Measurements from ENCODE around the gene MOB3A.

The MOB3A gene

DNA sequence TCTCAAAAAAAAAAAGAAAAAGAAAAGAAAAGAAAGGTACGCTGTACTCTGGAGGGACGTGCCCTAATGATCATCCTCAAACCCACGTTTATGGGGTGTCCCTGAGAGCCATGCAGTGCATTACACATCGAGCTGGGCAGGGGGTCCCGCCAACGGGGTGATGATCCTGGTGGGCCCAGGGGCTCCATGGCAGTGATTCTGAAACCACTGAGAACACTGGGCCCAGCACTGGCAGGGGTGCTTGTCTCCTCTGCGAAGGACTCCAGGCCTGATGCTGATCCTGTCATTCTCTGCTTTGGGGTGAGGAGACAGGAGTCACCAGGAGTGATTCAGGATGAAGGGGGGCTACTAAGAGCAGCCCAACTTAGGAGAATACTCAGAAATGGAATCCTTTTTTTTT, 18.7 kb downstream of the MOB3A start:
- in situ Hi-C loops (cut with MboI; ENCODE audit: low pct_unique_long_range_greater_than_20kb, low sequenced_read_pairs, unreplicated experiment) = no loop called here

GRCh38 chr19:2076526-2076944, 19.6 kb downstream of the MOB3A start:
- TF ChIP-seq, protein P1, sequence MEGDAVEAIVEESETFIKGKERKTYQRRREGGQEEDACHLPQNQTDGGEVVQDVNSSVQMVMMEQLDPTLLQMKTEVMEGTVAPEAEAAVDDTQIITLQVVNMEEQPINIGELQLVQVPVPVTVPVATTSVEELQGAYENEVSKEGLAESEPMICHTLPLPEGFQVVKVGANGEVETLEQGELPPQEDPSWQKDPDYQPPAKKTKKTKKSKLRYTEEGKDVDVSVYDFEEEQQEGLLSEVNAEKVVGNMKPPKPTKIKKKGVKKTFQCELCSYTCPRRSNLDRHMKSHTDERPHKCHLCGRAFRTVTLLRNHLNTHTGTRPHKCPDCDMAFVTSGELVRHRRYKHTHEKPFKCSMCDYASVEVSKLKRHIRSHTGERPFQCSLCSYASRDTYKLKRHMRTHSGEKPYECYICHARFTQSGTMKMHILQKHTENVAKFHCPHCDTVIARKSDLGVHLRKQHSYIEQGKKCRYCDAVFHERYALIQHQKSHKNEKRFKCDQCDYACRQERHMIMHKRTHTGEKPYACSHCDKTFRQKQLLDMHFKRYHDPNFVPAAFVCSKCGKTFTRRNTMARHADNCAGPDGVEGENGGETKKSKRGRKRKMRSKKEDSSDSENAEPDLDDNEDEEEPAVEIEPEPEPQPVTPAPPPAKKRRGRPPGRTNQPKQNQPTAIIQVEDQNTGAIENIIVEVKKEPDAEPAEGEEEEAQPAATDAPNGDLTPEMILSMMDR (IDR thresholded peaks at IDR 0.05; ENCODE audit: extremely low read depth, insufficient read depth, missing control alignments) = no peak
- in situ Hi-C loops (cut with MboI; ENCODE audit: low pct_unique_long_range_greater_than_20kb, low sequenced_read_pairs, unreplicated experiment) = no loop called here
- no peak for DNase-seq (ENCODE audit: low spot score)

More for the DNA sequence above, 18.7 kb downstream of the MOB3A start:
- no peak for DNase-seq (ENCODE audit: low spot score)
- TF ChIP-seq, protein P1 (IDR thresholded peaks at IDR 0.05; ENCODE audit: extremely low read depth, insufficient read depth, missing control alignments) = no peak

- in situ Hi-C loops (cut with MboI; ENCODE audit: low pct_unique_long_range_greater_than_20kb, low sequenced_read_pairs, unreplicated experiment) = no loop called here
- no peak for DNase-seq (ENCODE audit: low spot score)
- TF ChIP-seq, protein P1 (IDR thresholded peaks at IDR 0.05; ENCODE audit: extremely low read depth, insufficient read depth, missing control alignments) = no peak
These were observed 23.2 kb downstream of the MOB3A start for GRCh38 chr19:2072757-2073551.

GRCh38 chr19:2070986-2071673, 25.0 kb downstream of the MOB3A start:
- no peak for DNase-seq (ENCODE audit: low spot score)
- in situ Hi-C loops (cut with MboI; ENCODE audit: low pct_unique_long_range_greater_than_20kb, low sequenced_read_pairs, unreplicated experiment) = no loop called here
- TF ChIP-seq, protein P1 (IDR thresholded peaks at IDR 0.05; ENCODE audit: extremely low read depth, insufficient read depth, missing control alignments) = no peak

DNA sequence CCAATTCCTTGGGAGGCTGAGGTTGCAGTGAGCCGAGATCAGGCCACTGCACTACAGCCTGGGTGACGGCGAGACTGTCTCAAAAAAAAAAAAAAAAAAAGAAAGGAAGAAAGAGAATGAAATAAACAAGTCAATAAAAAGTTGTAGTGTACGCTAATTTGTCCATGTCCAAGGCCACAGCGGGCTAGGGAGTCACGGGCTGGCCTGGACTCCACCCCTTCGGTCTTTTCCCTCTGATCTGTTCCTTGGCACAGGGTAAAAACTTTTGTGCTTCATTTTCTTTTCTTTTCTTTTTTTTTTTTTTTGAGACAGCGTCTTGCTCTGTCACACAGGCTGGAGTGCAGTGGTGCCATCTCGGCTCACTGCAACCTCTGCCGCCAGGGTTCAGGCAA, 25.7 kb downstream of the MOB3A start:
- TF ChIP-seq, protein P1 (IDR thresholded peaks at IDR 0.05; ENCODE audit: extremely low read depth, insufficient read depth, missing control alignments) = no peak
- in situ Hi-C loops (cut with MboI; ENCODE audit: low pct_unique_long_range_greater_than_20kb, low sequenced_read_pairs, unreplicated experiment) = no loop called here
- no peak for DNase-seq (ENCODE audit: low spot score)

GRCh38 chr19:2064788-2065524, 31.2 kb downstream of the MOB3A start:
- in situ Hi-C loops (cut with MboI; ENCODE audit: low pct_unique_long_range_greater_than_20kb, low sequenced_read_pairs, unreplicated experiment) = no loop called here
- DNase-seq (ENCODE audit: low spot score) = no peak
- TF ChIP-seq, protein P1 (IDR thresholded peaks at IDR 0.05; ENCODE audit: extremely low read depth, insufficient read depth, missing control alignments) = no peak
